GM19238 (cell line): Measurements from ENCODE around the gene ARHGAP27.
"Not testable (repeated sequence)": the region's sequence is repeated elsewhere in the genome, so short reads cannot be mapped to it uniquely, and the experiment has no call there.

Experiments used
- DNase-seq: peaks from one replicate; pipeline ENCODE4 v3.0.0; 2011; ENCODE audit warnings: low spot score; ENCODE audit not compliant: insufficient read length

The ARHGAP27 gene

GRCh38 chr17:45432405-45433158 lies at the start of gene ARHGAP27:
Gene ARHGAP27, minus strand, starts transcription at chr17:45432870. Its CDS starts 2,591 bp downstream, at chr17:45430279.
- no peak for DNase-seq

DNA sequence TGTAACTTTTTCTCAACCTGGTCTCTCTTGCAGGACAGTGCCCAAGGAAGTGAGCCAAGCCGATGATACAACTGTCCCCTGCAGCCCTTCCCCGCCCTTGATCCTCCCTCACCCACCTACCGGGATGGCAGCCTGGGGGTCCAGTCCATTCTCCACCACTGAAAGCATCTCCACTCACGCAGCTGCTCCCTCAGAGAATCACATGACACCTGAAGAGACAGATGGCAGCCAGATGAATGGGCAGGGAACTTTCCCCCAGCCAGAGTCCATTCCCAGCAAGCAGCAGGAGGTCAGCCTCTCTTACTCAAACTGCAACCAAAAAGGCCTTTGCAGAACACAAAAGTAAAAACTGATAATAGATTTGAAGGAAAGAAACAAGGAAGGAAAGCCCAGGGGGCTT lies 49.6 kb upstream of the ARHGAP27 start:
- DNase-seq: not testable (repeated sequence)

- not testable (repeated sequence) for DNase-seq
Observed at GRCh38 chr17:45475436-45475835, 42.8 kb upstream of the ARHGAP27 start.

DNA sequence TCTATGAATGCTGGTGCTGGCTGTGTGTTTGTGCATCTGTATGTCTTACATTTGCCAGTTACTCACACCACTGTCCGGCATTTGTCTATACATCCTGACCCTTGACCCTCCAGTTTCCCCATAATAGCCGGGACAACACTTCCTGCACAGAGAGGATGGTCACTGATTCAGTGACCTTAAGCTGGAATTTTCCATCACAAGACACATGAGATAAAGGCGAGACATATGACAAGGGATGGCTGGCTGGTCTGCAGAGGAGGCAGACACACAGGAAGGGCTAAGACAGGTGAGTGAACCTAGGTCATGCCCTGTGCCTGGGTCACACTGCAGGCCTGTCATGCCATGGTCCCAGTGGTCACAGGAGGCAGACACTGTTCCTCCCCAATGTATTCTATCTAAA lies 39.6 kb upstream of the ARHGAP27 start:
- DNase-seq: not testable (repeated sequence)

GRCh38 chr17:45469204-45469563 lies 36.5 kb upstream of the ARHGAP27 start:
- DNase-seq: not testable (repeated sequence)

DNA sequence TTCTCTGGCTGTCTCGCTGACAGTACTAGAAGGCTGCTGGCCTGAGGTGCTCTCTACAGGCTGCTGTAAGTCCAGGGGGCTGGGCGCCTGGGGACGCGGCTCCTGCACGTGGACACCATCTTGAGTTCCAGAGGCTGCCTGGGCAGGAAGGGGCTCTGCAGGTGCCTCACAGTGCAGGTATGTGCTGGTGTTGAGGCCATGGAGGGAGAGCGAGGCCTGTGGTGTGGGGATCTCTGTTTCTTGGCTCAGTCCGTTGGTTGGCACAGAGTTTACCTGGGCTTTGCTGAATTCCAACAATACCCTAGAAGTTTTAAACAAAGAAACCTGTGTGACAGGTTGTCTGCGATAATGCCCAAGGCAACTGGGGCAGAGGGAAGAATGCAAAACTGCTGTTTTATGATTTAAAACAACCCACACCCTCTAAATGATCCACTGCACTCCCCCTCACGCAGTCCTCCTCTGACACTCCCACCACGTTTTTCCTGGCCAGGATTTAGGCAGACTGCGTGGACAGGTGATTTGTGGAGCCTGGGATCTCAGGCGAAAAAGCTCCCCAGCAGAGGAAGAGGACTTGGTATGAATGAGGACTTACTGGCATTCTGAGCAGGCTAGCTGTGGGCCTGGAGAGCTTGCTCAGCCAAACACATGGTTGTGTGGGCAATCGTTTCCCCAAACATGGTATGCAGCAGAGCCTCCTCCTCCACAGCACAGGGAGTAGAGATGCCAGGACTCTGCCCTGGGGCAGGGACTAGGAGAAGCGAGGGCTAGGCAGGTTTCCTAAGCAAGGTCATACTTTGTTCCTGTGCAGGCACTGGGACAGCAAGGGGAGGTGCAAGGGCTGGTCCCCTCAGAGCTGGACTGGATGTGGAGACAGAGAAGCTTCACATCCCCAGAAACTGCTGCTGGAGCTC lies 35.9 kb upstream of the ARHGAP27 start:
- DNase-seq: not testable (repeated sequence)

GRCh38 chr17:45461524-45462327 lies 29.1 kb upstream of the ARHGAP27 start:
- not testable (repeated sequence) for DNase-seq

DNA sequence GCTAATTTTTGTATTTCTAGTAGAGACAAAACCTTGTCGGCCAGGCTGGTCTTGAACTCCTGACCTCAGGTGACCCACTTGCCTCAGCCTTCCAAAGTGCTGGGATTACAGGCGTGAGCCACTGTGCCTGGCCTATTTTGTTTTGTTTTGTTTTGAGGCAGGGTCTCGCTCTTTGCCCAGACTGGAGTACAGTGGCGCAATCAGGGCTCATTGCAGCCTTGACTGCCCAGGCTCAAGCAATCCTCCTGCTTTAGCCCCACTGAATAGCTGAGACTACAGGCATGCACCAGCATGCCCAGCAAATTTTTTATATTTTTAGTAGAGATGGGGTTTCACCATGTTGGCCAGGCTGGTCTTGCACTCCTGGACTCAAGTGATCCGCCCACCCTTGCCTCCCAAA lies 27.8 kb upstream of the ARHGAP27 start:
- not testable (repeated sequence) for DNase-seq

GRCh38 chr17:45454341-45454740 lies 21.7 kb upstream of the ARHGAP27 start:
- DNase-seq: not testable (repeated sequence)

- not testable (repeated sequence) for DNase-seq
Observed at GRCh38 chr17:45453731-45454130, 21.1 kb upstream of the ARHGAP27 start.

DNA sequence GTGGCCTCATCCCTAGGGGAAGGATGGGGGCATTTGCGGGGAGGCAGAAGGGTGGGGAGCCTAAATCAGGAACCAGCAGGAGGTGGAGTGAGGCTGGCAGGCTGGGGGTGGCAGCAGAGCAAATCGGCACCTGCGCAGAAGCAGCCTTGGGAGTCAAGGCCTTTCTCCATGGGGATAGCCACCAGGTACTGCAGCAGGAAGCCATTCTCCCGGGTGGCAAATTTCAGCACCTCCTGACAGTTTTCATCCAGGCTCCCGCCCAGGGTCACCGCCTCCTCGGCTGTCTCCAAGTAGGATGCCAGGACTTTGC lies 20.5 kb upstream of the ARHGAP27 start:
- DNase-seq: not testable (repeated sequence)

- DNase-seq: not testable (repeated sequence)
Observed at GRCh38 chr17:45452329-45453224, 19.9 kb upstream of the ARHGAP27 start.

GRCh38 chr17:45451660-45452059 lies 19.0 kb upstream of the ARHGAP27 start:
- DNase-seq: not testable (repeated sequence)

- no peak for DNase-seq
Observed at GRCh38 chr17:45451131-45451530, 18.5 kb upstream of the ARHGAP27 start.

DNA sequence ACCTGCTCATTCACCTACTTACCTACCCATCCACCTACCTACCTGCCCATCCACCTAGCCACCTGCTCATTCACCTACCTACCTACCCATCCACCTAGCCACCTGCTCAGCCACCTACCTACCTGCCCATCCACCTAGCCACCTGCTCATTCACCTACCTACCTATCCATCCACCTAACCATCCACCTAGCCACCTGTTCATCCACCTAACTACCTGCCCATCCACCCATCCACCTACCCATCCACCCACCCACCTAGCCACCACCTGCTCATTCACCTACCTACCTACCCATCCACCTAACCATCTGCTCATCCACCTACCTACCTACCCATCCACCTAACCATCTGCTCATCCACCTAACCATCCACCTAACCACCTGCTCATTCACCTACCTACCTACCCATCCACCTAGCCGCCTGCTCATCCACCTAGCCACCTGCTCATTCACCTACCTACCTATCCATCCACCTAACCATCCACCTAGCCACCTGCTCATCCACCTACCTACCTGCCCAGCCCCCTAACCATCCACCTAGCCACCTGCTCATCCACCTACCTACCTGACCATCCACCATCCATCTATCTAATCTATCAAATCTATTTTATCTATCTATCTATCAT lies 17.1 kb upstream of the ARHGAP27 start:
- DNase-seq: not testable (repeated sequence)

DNA sequence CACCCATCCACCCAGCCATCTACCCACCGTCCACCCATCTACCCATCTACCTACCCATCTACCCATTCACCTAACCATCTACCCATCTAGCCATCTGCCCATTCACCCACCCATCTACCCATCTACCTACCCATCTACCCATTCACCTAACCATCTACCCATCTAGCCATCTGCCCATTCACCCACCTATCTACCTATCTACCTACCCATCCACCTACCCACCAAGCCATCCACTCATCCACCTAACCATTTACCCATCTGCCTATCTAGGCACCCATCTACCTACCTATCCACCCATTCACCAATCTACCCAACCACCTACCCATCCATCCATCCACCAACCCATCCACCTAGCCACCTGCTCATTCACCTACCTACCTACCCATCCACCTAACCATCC lies 16.6 kb upstream of the ARHGAP27 start:
- not testable (repeated sequence) for DNase-seq

GRCh38 chr17:45448483-45448882 lies 15.8 kb upstream of the ARHGAP27 start:
- not testable (repeated sequence) for DNase-seq

DNA sequence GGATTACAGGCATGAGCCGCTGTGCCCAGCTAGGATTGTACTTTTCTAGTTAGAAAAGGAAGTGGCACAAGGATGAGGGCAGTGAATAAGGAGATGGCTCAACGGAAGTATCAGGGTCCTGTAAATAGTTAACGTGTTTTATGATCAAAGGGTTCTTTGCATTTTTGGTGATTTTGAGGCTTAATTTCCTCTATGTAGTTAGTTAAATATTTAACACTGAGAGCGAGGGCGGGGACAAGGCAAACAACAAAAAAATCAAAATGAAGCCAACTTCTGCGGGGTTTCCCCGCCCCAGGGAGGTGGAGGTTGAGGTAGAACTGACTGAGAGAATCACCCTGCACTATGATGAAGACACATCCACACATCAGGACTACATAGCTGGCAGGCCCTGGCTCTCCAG lies 15.4 kb upstream of the ARHGAP27 start:
- not testable (repeated sequence) for DNase-seq

- not testable (repeated sequence) for DNase-seq
Observed at GRCh38 chr17:45447650-45448049, 15.0 kb upstream of the ARHGAP27 start.
